ENCODE measurements around the gene FSHR.

GRCh38 chr2:48991415-48992131 is 162.7 kb downstream of the FSHR start:
- TF ChIP-seq REST (IDR thresholded peaks at IDR 0.05; ENCODE audit: unreplicated experiment): no peak
- TF ChIP-seq, protein P1, sequence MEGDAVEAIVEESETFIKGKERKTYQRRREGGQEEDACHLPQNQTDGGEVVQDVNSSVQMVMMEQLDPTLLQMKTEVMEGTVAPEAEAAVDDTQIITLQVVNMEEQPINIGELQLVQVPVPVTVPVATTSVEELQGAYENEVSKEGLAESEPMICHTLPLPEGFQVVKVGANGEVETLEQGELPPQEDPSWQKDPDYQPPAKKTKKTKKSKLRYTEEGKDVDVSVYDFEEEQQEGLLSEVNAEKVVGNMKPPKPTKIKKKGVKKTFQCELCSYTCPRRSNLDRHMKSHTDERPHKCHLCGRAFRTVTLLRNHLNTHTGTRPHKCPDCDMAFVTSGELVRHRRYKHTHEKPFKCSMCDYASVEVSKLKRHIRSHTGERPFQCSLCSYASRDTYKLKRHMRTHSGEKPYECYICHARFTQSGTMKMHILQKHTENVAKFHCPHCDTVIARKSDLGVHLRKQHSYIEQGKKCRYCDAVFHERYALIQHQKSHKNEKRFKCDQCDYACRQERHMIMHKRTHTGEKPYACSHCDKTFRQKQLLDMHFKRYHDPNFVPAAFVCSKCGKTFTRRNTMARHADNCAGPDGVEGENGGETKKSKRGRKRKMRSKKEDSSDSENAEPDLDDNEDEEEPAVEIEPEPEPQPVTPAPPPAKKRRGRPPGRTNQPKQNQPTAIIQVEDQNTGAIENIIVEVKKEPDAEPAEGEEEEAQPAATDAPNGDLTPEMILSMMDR (conservative IDR thresholded peaks at IDR 0.05; ENCODE audit: low read depth in 2 of 2): no peak
- no peak for TF ChIP-seq POLR2AphosphoS5 (IDR thresholded peaks at IDR 0.05; ENCODE audit: low read depth)
- TF ChIP-seq CREB1 (CRISPR knock-in tag; IDR thresholded peaks at IDR 0.05; ENCODE audit: low read depth): no peak
- no peak for TF ChIP-seq EZH2phosphoT487 (IDR thresholded peaks at IDR 0.05; ENCODE audit: unreplicated experiment)
- no peak for TF ChIP-seq EZH2 (IDR thresholded peaks at IDR 0.05; ENCODE audit: low read depth, unreplicated experiment)
- no peak for TF ChIP-seq JUNB (IDR thresholded peaks at IDR 0.05; ENCODE audit: unreplicated experiment)
